GM13976 (cell line): ENCODE measurements around the gene DNAJB12.
"Not testable (repeated sequence)": the region's sequence is repeated elsewhere in the genome, so short reads cannot be mapped to it uniquely, and the experiment has no call there.

Source experiments
- DNase-seq: peaks from one replicate; pipeline ENCODE4 v3.0.0; 2012; ENCODE audit warnings: low spot score
- in situ Hi-C: fragments of 300-500 bp; cut with MboI; formaldehyde crosslinking; loops from one replicate; pipeline ENCODE4 v1.12.0; 2022; ENCODE audit warnings: low sequenced_read_pairs, mixed read lengths, inconsistent platforms; ENCODE audit not compliant: unreplicated experiment
- TF ChIP-seq, protein P1 (sequence below): IDR thresholded peaks from 2 replicates; pipeline ENCODE4 v1.5.1; 2012; ENCODE audit warnings: borderline replicate concordance, mild to moderate bottlenecking; ENCODE audit not compliant: insufficient read depth; ENCODE audit errors: extremely low read depth, missing control alignments, control extremely low read depth

Gene DNAJB12

DNA sequence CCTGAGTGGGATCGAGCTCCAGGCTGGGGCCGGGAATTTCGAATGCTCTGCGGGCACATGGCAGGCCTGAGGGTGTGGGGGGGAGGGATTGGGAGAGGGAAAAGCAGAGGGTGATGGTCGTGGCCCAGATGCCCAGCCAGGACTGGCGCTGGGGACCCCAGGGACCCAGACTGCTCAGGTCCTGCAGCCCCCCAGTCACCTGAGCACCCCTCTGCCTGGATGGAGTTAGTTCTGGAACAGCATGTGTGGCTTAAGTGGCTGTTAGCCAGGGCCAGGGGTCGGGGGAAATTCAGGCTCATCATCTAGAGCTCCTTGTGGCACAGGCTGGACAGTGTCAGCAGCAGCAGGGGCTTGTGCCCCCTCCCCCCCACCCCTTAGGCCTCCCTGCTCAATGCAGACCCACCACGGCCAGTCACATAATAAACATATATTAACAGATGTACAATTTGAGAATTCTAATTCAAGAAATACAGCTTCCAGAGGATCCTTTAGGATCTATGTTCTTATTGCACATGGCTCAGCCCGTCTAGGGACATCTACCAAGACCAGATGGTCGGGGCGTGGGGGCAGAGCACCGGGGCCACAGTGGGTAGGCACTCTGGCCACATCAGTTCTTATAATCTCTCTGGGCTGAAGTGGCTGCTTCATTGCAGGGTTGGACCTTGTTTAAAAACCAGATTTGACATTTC is 22.2 kb downstream of the DNAJB12 start:
- in situ Hi-C loops, result loop anchor here (10.0 kb wide), 4 partner anchors 58 to 278 kb away; partner anchors contain the start of gene DDIT4
- DNase-seq, result no peak
- TF ChIP-seq, protein P1, sequence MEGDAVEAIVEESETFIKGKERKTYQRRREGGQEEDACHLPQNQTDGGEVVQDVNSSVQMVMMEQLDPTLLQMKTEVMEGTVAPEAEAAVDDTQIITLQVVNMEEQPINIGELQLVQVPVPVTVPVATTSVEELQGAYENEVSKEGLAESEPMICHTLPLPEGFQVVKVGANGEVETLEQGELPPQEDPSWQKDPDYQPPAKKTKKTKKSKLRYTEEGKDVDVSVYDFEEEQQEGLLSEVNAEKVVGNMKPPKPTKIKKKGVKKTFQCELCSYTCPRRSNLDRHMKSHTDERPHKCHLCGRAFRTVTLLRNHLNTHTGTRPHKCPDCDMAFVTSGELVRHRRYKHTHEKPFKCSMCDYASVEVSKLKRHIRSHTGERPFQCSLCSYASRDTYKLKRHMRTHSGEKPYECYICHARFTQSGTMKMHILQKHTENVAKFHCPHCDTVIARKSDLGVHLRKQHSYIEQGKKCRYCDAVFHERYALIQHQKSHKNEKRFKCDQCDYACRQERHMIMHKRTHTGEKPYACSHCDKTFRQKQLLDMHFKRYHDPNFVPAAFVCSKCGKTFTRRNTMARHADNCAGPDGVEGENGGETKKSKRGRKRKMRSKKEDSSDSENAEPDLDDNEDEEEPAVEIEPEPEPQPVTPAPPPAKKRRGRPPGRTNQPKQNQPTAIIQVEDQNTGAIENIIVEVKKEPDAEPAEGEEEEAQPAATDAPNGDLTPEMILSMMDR, result no peak

DNA sequence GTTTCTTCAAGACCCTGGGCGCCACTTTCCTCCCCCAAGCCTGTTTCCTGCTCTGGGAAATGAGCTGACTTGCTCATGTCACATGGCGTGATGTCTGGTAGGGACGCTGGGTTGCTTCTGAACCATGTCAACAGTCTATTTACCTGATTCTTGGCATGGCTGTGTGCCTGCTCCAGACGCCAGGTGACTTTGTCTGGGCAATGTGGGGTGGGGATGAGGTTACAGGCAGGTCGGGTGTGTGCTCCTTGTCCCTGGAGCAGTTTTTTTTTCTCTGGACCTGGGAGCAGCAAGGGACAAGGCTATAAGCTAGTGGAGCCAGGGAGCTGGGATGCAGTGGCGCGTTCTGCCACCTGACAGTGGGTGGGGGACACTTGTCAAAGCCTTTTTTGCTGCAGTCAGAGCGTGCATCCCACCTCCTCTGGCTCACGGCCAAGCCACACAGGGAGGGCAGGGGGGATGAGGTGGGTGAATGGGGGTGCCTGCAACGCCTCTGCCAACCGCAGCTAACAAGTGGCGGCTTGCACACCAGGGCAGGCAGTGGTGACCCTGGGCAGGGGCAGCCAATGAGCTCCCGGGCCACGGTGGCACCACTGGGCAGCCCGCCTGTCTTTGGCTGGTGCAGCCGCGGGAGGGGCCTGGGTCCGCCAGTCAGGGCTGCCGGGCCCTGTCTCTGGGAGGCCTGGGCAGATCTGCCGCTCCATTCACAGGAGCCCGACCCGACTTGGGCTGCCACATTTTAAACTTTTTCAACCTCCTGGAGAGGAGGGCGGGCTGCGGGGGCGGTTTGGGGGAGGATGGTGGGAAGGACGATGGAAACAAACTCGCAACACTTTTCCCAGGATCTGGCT is 22.9 kb downstream of the DNAJB12 start:
- DNase-seq, result peak; percentile 69
- in situ Hi-C loops, result loop anchor here (10.0 kb wide), 4 partner anchors 57 to 277 kb away; partner anchors contain the start of gene DDIT4
- TF ChIP-seq, protein P1, result no peak

DNA sequence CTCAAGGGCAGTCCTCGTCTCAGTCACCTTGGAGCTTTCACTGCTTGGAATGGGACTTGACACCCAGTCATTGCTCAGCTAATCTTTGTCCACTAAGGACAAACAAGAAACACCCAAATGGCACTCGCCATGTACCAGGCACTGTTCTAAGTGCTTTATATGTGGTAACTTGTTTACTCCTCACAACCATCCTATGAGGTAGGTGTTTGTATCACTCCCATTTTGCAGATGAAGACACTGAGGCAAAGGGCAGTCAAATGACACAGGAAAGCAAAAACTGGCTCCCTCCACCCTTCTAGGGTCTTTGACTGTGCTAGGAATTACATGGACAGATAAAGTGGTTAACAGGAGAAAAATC is 24.7 kb downstream of the DNAJB12 start:
- in situ Hi-C loops, result loop anchor here (10.0 kb wide), 4 partner anchors 55 to 275 kb away; partner anchors contain the start of gene DDIT4
- TF ChIP-seq, protein P1, result no peak
- no peak for DNase-seq

DNA sequence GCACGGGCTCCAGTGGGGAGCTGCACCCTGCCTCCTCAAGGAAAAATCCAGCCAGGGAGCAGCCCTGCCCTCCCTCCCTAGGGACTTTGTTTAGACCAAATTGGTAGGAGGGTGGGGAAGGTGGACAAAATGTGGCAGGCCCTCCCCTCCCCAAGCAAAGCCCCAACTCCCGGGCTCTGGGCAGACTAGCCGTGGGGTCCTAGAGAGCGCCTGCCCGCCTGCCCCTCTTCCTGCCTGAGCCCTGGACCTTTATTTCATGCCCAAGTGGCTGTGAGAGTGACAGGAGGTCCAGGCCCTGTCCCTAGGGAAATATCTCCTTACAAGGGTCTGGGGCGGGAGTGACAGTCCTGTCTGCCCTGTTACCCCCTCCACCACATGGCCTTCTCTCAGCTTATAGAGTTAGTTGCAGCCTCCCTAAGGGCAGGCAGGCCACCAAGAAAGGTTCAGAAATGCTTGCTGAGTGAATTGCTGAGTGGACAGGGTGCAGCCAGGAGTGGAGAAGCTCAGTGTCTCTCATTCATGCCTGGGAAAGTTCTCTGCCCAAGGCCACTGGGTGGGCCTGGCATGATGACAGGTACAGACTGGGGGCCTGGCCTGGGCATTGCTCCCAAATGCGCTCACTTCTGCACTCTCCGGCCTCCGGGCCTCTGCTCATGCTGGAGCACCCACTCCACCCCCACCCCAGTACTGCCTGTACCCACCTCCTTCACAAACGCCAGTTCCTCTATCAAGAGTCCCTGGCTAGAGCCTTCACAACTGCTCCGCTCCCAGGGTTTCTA is 25.2 kb downstream of the DNAJB12 start:
- no peak for DNase-seq
- TF ChIP-seq, protein P1, result no peak
- in situ Hi-C loops, result loop anchor here (10.0 kb wide), 4 partner anchors 55 to 275 kb away; partner anchors contain the start of gene DDIT4

DNA sequence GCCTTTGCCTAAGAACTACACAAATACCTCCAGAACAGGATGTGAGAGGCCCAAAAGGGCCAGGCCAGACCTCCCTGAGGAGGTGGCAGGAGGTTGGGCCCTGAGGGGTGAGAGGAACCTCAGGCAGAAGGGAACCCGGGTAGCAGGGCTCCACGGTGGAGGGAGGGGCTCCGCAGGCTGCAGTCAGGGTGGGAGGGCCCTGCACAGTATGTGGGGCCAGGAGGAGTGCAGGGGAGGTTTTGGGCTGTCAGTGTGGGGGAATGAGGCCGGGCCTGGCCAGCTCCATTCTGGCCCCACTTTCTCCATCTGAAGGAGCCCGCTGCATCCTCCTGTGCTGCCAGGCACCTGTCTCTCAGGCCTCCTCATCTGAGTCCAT is 25.9 kb downstream of the DNAJB12 start:
- TF ChIP-seq, protein P1, result no peak
- no peak for DNase-seq
- in situ Hi-C loops, result no loop called here

DNA sequence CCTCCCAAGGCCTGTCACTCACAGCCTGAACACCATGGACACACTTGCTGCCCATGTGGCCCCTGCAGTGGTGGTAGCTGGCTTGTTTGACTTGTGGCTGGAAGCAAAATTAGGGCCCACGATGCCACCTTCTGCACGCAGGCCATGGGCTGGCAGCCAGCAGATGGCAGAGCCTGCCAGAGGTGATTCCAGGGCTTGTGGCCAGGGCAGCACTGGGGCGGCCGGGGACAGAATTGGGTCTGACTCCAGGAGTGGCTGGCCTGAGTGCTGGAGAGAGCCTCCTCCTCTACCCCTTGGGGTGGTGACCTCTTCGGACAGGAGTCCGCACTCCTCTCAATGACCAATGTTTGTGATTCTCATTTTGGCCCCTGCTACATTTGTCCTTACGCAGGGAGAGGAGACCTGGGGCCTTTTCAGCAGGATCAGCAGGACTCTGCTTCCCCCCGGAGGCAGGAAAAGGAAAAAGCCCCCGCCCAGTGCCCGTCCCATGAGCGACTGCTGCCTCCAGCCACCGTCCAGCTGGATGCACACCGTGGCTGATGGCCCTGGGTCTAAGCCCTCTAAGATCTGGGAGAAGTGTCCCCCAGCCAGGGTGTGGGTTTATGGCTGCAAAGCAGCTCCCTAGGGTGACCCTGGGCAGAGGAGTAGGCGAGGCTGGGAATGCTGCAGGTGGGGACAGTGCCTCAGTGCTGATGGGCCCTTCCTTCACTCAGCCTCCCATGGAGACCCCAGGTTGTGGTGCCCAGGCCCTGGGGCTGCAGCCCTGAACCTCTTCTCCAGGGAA is 26.5 kb downstream of the DNAJB12 start:
- DNase-seq, result peak; percentile 68
- TF ChIP-seq, protein P1, result peak; percentile 15
- in situ Hi-C loops, result no loop called here

DNA sequence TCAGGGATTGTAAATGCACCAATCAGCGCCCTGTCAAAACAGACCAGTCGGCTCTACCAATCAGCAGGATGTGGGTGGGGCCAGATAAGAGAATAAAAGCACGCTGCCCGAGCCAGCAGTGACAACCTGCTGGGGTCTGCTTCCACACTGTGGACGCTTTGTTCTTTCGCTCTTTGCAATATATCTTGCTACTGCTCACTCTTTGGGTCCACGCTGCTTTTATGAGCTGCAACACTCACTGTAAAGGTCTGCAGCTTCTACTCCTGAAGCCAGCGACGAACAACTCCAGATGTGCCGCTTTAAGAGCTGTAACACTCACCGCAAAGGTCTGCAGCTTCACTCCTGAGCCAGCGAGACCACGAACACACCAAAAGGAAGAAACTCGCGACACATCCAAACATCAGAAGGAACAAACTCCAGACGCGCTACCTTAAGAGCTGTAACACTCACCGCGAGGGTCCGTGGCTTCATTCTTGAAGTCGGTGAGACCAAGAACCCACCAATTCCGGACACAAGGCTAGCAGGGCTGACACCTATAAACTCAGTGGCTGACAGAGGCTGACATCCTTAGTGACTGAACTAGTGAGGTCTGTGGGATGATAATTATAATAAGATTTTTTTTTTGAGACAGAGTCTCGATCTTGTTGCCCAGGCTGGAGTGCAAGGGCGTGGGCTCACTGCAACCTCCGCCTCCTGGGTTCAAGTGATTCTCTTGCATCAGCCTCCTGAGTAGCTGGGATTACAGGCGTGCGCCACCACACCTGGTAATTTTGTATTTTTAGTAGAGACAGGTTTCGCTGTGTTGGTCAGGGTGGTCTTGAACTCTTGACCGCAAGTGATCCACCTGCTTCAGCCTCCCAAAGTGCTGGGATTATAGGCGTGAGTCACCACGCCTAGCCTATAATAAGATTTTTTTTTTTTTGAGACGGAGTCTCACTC is 27.8 kb downstream of the DNAJB12 start:
- in situ Hi-C loops, DNase-seq: not testable (repeated sequence)

DNA sequence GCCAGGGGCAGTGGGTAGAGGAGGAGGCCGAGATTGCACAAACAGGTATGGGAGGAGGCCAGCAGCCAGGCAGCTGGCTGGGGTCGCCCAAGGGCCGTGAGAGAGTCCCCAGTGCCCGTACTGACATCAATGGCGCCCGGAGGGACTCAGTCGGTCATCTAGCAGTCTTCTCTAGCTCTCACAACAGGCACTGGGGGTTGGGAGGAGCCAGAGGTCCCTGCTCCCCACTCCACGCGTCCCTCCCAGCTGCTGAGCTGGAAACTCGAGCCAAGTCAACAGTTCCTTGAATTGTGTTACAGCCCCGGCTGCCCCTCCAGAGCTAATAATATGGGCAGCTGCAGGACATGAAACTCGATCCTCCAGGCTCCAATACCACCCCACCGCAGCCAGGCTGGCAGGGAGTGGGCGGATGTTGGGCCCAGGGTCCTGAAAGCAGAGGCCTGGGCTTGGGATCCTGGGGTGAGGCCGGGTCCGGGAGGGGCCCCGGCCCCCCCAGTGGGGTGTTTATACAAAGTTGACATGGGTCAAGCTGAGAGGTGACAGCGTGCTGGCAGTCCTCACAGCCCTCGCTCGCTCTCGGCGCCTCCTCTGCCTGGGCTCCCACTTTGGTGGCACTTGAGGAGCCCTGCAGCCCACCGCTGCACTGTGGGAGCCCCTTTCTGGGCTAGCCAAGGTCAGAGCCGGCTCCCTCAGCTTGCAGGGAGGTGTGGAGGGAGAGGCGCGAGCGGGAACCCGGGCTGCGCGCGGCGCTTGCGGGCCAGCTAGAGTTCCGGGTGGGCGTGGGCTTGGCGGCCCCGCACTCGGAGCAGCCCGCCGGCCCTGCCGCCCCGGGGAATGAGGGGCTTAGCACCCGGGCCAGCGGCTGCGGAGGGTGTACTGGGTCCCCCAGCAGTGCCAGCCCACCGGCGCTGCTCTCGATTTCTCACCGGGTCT is 29.2 kb downstream of the DNAJB12 start:
- DNase-seq, in situ Hi-C loops: not testable (repeated sequence)
